BE2C (cell line): Measurements from ENCODE around the gene CLSTN3.

ENCODE experiments used
- DNase-seq: peaks from one replicate; pipeline ENCODE4 v3.0.0-alpha.2; 2020
- H3K27me3 ChIP-seq: fragments of 250-450 bp; sonication (Bioruptor Pico); 2 replicates; pipeline ENCODE4 v1.5.1; 2020; ENCODE audit warnings: mild to moderate bottlenecking
- H3K36me3 ChIP-seq: fragments of 250-450 bp; sonication (Bioruptor Pico); 2 replicates; pipeline ENCODE4 v1.5.1; 2020; ENCODE audit warnings: mild to moderate bottlenecking
- H3K4me1 ChIP-seq: fragments of 250-450 bp; sonication (Bioruptor Pico); 2 replicates; pipeline ENCODE4 v1.5.1; 2020
- H3K4me3 ChIP-seq: 2 replicates; pipeline ENCODE4 v1.5.1; 2011; ENCODE audit warnings: low read depth, low read length
- H3K9me3 ChIP-seq: fragments of 250-450 bp; sonication (Bioruptor Pico); 2 replicates; pipeline ENCODE4 v1.5.1; 2020
- CTCF ChIP-seq: IDR thresholded peaks from 2 replicates; pipeline ENCODE4 v1.5.1; 2012; ENCODE audit warnings: mild to moderate bottlenecking, low read depth, low read length

The CLSTN3 gene

GRCh38 chr12:7127916-7128626 lies 2.1 kb upstream of the CLSTN3 start:
- no peaks in the 10 kb centered on the region for H3K36me3 ChIP-seq
- no peak overlapping the region for H3K4me3 ChIP-seq
- H3K27me3 ChIP-seq: no peaks in the 10 kb centered on the region
- peaks cover 2% of the 10 kb centered on the region; the same call in 1 of the 2 replicates for H3K4me1 ChIP-seq
- TF ChIP-seq CTCF: no peak
- no peak for DNase-seq
- no peaks in the 10 kb centered on the region for H3K9me3 ChIP-seq

GRCh38 chr12:7128681-7129286 lies 1.4 kb upstream of the CLSTN3 start, which contains the start of gene RBP5:
Gene RBP5, minus strand, starts transcription at chr12:7128889. Its CDS starts 114 bp downstream, at chr12:7128775.
- H3K4me1 ChIP-seq: no peaks in the 10 kb centered on the region
- H3K36me3 ChIP-seq: no peaks in the 10 kb centered on the region
- no peaks in the 10 kb centered on the region for H3K9me3 ChIP-seq
- peak within 1 kb of the TSS; percentile 89 for H3K4me3 ChIP-seq
- no peak for TF ChIP-seq CTCF
- no peaks in the 10 kb centered on the region for H3K27me3 ChIP-seq
- DNase-seq: no peak

GRCh38 chr12:7129287-7129871 lies 792 bp upstream of the CLSTN3 start:
- Histone ChIP-seq H3K27me3 (no peaks in the 10 kb centered on the region), H3K4me1 (no peaks in the 10 kb centered on the region), H3K36me3 (no peaks in the 10 kb centered on the region), H3K9me3 (no peaks in the 10 kb centered on the region), H3K4me3 (peak overlapping the region; percentile 89)
- TF ChIP-seq CTCF: no peak
- DNase-seq: no peak

- peak; percentile 6; the same call in 1 of the 2 replicates for TF ChIP-seq CTCF
- Histone ChIP-seq H3K4me1 (no peaks in the 10 kb centered on the region), H3K36me3 (no peaks in the 10 kb centered on the region), H3K4me3 (peak overlapping the region; percentile 89), H3K27me3 (no peaks in the 10 kb centered on the region), H3K9me3 (no peaks in the 10 kb centered on the region)
- peak; percentile 61 for DNase-seq
These were observed 730 bp downstream of the CLSTN3 start for GRCh38 chr12:7130701-7131501.

- H3K4me3 ChIP-seq: peak overlapping the region; percentile 89
- no peak for TF ChIP-seq CTCF
- DNase-seq: no peak
These were observed 1.3 kb downstream of the CLSTN3 start for GRCh38 chr12:7131502-7131866.

More at GRCh38 chr12:7131502-7131866, 1.3 kb downstream of the CLSTN3 start:
- no peaks in the 10 kb centered on the region for H3K4me1 ChIP-seq
- no peaks in the 10 kb centered on the region for H3K9me3 ChIP-seq
- no peaks in the 10 kb centered on the region for H3K27me3 ChIP-seq
- H3K36me3 ChIP-seq: no peaks in the 10 kb centered on the region
